H4 (cell line): ENCODE measurements around the gene MR1. TPM values are rescaled to one million over a fixed set of nuclear protein-coding genes. Genes with fewer than 3 reads are reported as not detected.

Source experiments
- DNase-seq: peaks from one replicate; pipeline ENCODE4 v3.0.0-alpha.2; 2015; ENCODE audit warnings: low spot score
- total RNA-seq: library from RNA; depleted of rRNA; stranded (reverse); fragments of >200 nt; shearing (Covaris generic); gene quantifications from 2 replicates; pipeline ENCODE4 v1.2.3, GENCODE V29; 2014

The MR1 gene
- total RNA-seq, 1 experiment from 2014 or later: 11.9 TPM

GRCh38 chr1:181062836-181063428, 29.1 kb downstream of the MR1 start:
- DNase-seq: no peak

- DNase-seq: no peak
These were observed 30.3 kb downstream of the MR1 start for GRCh38 chr1:181064011-181064623.

GRCh38 chr1:181064702-181065101, 30.9 kb downstream of the MR1 start:
- DNase-seq: no peak

- DNase-seq: no peak
These were observed 39.9 kb downstream of the MR1 start for GRCh38 chr1:181073638-181074037.

- DNase-seq: no peak
These were observed 42.1 kb downstream of the MR1 start for GRCh38 chr1:181075766-181076350.

- DNase-seq: no peak
These were observed 43.1 kb downstream of the MR1 start for GRCh38 chr1:181076852-181077251.

GRCh38 chr1:181077576-181078242, 43.9 kb downstream of the MR1 start:
- no peak for DNase-seq

GRCh38 chr1:181079382-181079781, 45.6 kb downstream of the MR1 start:
- DNase-seq: no peak

GRCh38 chr1:181079920-181080319, 46.1 kb downstream of the MR1 start:
- no peak for DNase-seq

GRCh38 chr1:181080556-181080955, 46.8 kb downstream of the MR1 start:
- DNase-seq: no peak

GRCh38 chr1:181081395-181081794, 47.6 kb downstream of the MR1 start:
- DNase-seq: no peak

- DNase-seq: peak; percentile 41
These were observed 50.2 kb downstream of the MR1 start for GRCh38 chr1:181083842-181084605.

- no peak for DNase-seq
These were observed 50.8 kb downstream of the MR1 start for GRCh38 chr1:181084606-181084969.

- no peak for DNase-seq
These were observed 52.3 kb downstream of the MR1 start for GRCh38 chr1:181086091-181086490.

GRCh38 chr1:181086926-181087325, 53.1 kb downstream of the MR1 start:
- no peak for DNase-seq

GRCh38 chr1:181087400-181087901, 53.7 kb downstream of the MR1 start:
- DNase-seq: no peak

GRCh38 chr1:181088079-181089016, 54.6 kb downstream of the MR1 start, which contains the start of gene IER5:
IER5 (plus strand) TSS chr1:181088700; CDS start chr1:181088903, 203 bp downstream.
- DNase-seq: peak; percentile 92

GRCh38 chr1:181089017-181089675, 55.4 kb downstream of the MR1 start:
- no peak for DNase-seq

GRCh38 chr1:181089676-181090544, 56.1 kb downstream of the MR1 start:
- DNase-seq: peak; percentile 43
